HEK293 (cell line): Measurements from ENCODE around the gene ANO7.

Experiments used
- CTCF ChIA-PET: fragments of 350-600 bp; formaldehyde crosslinking; extraction: SDS; loops from one replicate; lab custom pipeline; 2021; ENCODE audit warnings: antibody characterized with exemption; lab: Yijun Ruan, JAX
- POLR2A ChIA-PET: fragments of 300-600 bp; formaldehyde crosslinking; extraction: SDS; loops from one replicate; lab custom pipeline; 2020; ENCODE audit warnings: antibody characterized with exemption, inconsistent platforms; lab: Yijun Ruan, JAX
- H3K27ac ChIP-seq: fragments of 200-500 bp; sonication (Bioruptor generic); 2 replicates; pipeline ENCODE4 v1.5.1; 2014; ENCODE audit warnings: low read depth, low read length, control low read depth, inconsistent platforms; ENCODE audit errors: extremely low read depth
- H3K36me3 ChIP-seq, 2 experiments: fragments of 200-500 bp in 1 of 2; sonication (Bioruptor generic) in 1 of 2; 1 replicate in 1 of 2; 2 replicates in 1 of 2; pipeline ENCODE4 v1.5.1; 2014 to 2017; ENCODE audit warnings: inconsistent platforms in 2 of 2, low read length in 2 of 2; ENCODE audit not compliant: control insufficient read depth in 2 of 2, insufficient read depth in 1 of 2
- H3K4me1 ChIP-seq: fragments of 200-500 bp; sonication (Bioruptor generic); 2 replicates; pipeline ENCODE4 v1.5.1; 2014; ENCODE audit warnings: mild to moderate bottlenecking, low read length, inconsistent platforms; ENCODE audit not compliant: control insufficient read depth, insufficient read depth
- H3K4me3 ChIP-seq: 2 replicates; pipeline ENCODE4 v1.5.1; 2011; ENCODE audit warnings: low read depth, mild to moderate bottlenecking, control low read depth, low read length, moderate library complexity
- H3K9me3 ChIP-seq: fragments of 200-500 bp; sonication (Bioruptor generic); 2 replicates; pipeline ENCODE4 v1.5.1; 2014; ENCODE audit warnings: low read depth, low read length, inconsistent platforms; ENCODE audit not compliant: control insufficient read depth, insufficient read depth
- ATF2 ChIP-seq: fragments of 450-650 bp; formaldehyde crosslinking; IDR thresholded peaks from 2 replicates; pipeline ENCODE4 v1.5.1; 2016; ENCODE audit warnings: missing biosample characterization, missing genetic modification characterization, low read depth
- GLI4 ChIP-seq: fragments of 450-650 bp; formaldehyde crosslinking; IDR thresholded peaks from 2 replicates; pipeline ENCODE4 v1.5.1; 2016; ENCODE audit warnings: missing biosample characterization, missing genetic modification characterization
- GLIS1 ChIP-seq: fragments of 450-650 bp; formaldehyde crosslinking; IDR thresholded peaks from 2 replicates; pipeline ENCODE4 v1.5.1; 2016; ENCODE audit warnings: missing biosample characterization, missing genetic modification characterization
- PRDM6 ChIP-seq: fragments of 450-650 bp; formaldehyde crosslinking; IDR thresholded peaks from 2 replicates; pipeline ENCODE4 v1.5.1; 2017; ENCODE audit warnings: missing biosample characterization, missing genetic modification characterization
- SCRT1 ChIP-seq: fragments of 450-650 bp; formaldehyde crosslinking; IDR thresholded peaks from 2 replicates; pipeline ENCODE4 v1.5.1; 2016; ENCODE audit warnings: missing biosample characterization, missing genetic modification characterization, borderline replicate concordance
- ZBTB11 ChIP-seq: fragments of 450-650 bp; formaldehyde crosslinking; conservative IDR thresholded peaks from 2 replicates; pipeline ENCODE4 v1.5.1; 2016; ENCODE audit warnings: low read depth, missing biosample characterization, missing genetic modification characterization
- ZEB2 ChIP-seq: fragments of 450-650 bp; formaldehyde crosslinking; IDR thresholded peaks from 2 replicates; pipeline ENCODE4 v1.5.1; 2016; ENCODE audit warnings: missing biosample characterization, missing genetic modification characterization
- ZFHX2 ChIP-seq: fragments of 450-650 bp; formaldehyde crosslinking; conservative IDR thresholded peaks from 2 replicates; pipeline ENCODE4 v1.5.1; 2016; ENCODE audit warnings: missing biosample characterization, missing genetic modification characterization
- ZNF146 ChIP-seq: fragments of 450-650 bp; formaldehyde crosslinking; IDR thresholded peaks from 2 replicates; pipeline ENCODE4 v1.5.1; 2016; ENCODE audit warnings: missing biosample characterization, missing genetic modification characterization
- ZNF18 ChIP-seq: fragments of 450-650 bp; formaldehyde crosslinking; IDR thresholded peaks from 2 replicates; pipeline ENCODE4 v1.5.1; 2016; ENCODE audit warnings: missing biosample characterization, missing genetic modification characterization
- ZNF398 ChIP-seq: fragments of 450-650 bp; formaldehyde crosslinking; IDR thresholded peaks from 2 replicates; pipeline ENCODE4 v1.5.1; 2017; ENCODE audit warnings: missing biosample characterization, missing genetic modification characterization
- ZNF449 ChIP-seq: fragments of 450-650 bp; formaldehyde crosslinking; IDR thresholded peaks from 2 replicates; pipeline ENCODE4 v1.5.1; 2017; ENCODE audit warnings: missing biosample characterization, mild to moderate bottlenecking, missing genetic modification characterization, moderate library complexity
- ZNF571 ChIP-seq: fragments of 450-650 bp; formaldehyde crosslinking; IDR thresholded peaks from 2 replicates; pipeline ENCODE4 v1.5.0; 2017; ENCODE audit warnings: missing biosample characterization, missing genetic modification characterization
- ZNF626 ChIP-seq: fragments of 450-650 bp; sonication (Bioruptor Pico); formaldehyde crosslinking; IDR thresholded peaks from 2 replicates; pipeline ENCODE4 v1.5.1; 2018; ENCODE audit warnings: missing biosample characterization, missing genetic modification characterization, inconsistent platforms
- ZSCAN30 ChIP-seq: fragments of 450-650 bp; IDR thresholded peaks from 2 replicates; pipeline ENCODE4 v1.5.1; 2018; ENCODE audit warnings: missing biosample characterization, mild to moderate bottlenecking, missing genetic modification characterization, moderate library complexity

ANO7 gene

GRCh38 chr2:241205086-241205485, 16.6 kb downstream of the ANO7 start:
- Histone ChIP-seq H3K27ac (no peak overlapping the region), H3K4me1 (no peaks in the 10 kb centered on the region), H3K36me3 (no peaks in the 10 kb centered on the region), H3K4me3 (no peak overlapping the region), H3K9me3 (no peaks in the 10 kb centered on the region)
- POLR2A ChIA-PET = no interaction called here
- CTCF ChIA-PET = no interaction called here
- TF ChIP-seq ZEB2 (peak; percentile 55; the same call in 1 of the 2 replicates), ZNF449 (tag by site-specific recombination) (no peak), ZBTB11 (tag by site-specific recombination) (no peak), ZNF571 (tag by site-specific recombination) (no peak), ZFHX2 (tag by site-specific recombination) (no peak), GLI4 (tag by site-specific recombination) (no peak), SCRT1 (tag by site-specific recombination) (0 out of 2 replicates have a peak, but pooled peaks have one; percentile 14), ZNF398 (tag by site-specific recombination) (no peak)

GRCh38 chr2:241207151-241207550, 18.7 kb downstream of the ANO7 start:
- Histone ChIP-seq H3K27ac (no peak overlapping the region), H3K9me3 (no peaks in the 10 kb centered on the region), H3K4me1 (no peaks in the 10 kb centered on the region), H3K4me3 (no peak overlapping the region), H3K36me3 (no peaks in the 10 kb centered on the region)
- ChIA-PET CTCF (interaction anchor here (0.7 kb wide), 1 partner anchor 9 kb away, joined by 3 read pairs; no protein-coding TSS in a partner anchor), POLR2A (no interaction called here)
- TF ChIP-seq PRDM6 (tag by site-specific recombination) = no peak
- no peak for TF ChIP-seq ZSCAN30 (tag by site-specific recombination)
- no peak for TF ChIP-seq ZNF18 (tag by site-specific recombination)
- no peak for TF ChIP-seq ZNF146 (tag by site-specific recombination)
- TF ChIP-seq ZNF449 (tag by site-specific recombination) = no peak
- no peak for TF ChIP-seq ZNF626 (tag by site-specific recombination)
- no peak for TF ChIP-seq ATF2
- TF ChIP-seq GLIS1 = no peak
